Measurements from ENCODE around the gene OTOL1.

GRCh38 chr3:161540594-161540993 lies 44.0 kb downstream of the OTOL1 start:
- TF ChIP-seq CTCF (IDR thresholded peaks at IDR 0.05) (no peak), POLR2A (IDR thresholded peaks at IDR 0.05) (no peak)
